Lower leg skin (tissue), 4 donors: ENCODE data around the gene UBL4B. TPM values are rescaled to one million over a fixed set of nuclear protein-coding genes. Genes with fewer than 3 reads are reported as not detected.

Experiments used
- DNase-seq, 2 donors: peaks; one replicate each; pipeline ENCODE4 v3.0.0-alpha.2; 2019; ENCODE audit warnings: low spot score in 2 of 2
- H3K4me3 ChIP-seq: fragments of 200-600 bp; sonication (generic); 2 replicates; pipeline ENCODE4 v1.5.1; 2017; ENCODE audit warnings: mild to moderate bottlenecking, low read depth; ENCODE audit not compliant: poor library complexity, severe bottlenecking
- POLR2A ChIP-seq, 2 donors: fragments of 450-650 bp; IDR thresholded peaks; one replicate each; pipeline ENCODE4 v1.6.1; 2016 to 2017; ENCODE audit warnings: antibody characterized with exemption in 2 of 2, mild to moderate bottlenecking in 1 of 2, moderate library complexity in 1 of 2
- WGBS, 2 donors: methylation state at CpG; one replicate each; pipeline ENCODE4 v1.1.5; 2018; 5-methylcytosine and 5-hydroxymethylcytosine counted together
- intact Hi-C: fragments of 100-400 bp; cut with DNase I; formaldehyde crosslinking; loops from one replicate; pipeline ENCODE4 v1.15.0; 2023; ENCODE audit warnings: low total_unique reads
- total RNA-seq, 4 donors: library from RNA; depleted of rRNA; stranded (reverse); fragments of >200 nt; gene quantifications; one replicate each; pipeline ENCODE4 v1.1.0, GENCODE V29; 2016
- TF ChIP-seq, protein P1 (sequence below), 3 donors: fragments of 450-650 bp; IDR thresholded peaks; one replicate each; pipeline ENCODE4 v1.5.1; 2016; ENCODE audit warnings: antibody characterized with exemption in 3 of 3, mild to moderate bottlenecking in 3 of 3, moderate library complexity in 2 of 3

The UBL4B gene
- total RNA-seq, 4 donors from 2014 or later = 3.0 TPM; not detected in 3

DNA sequence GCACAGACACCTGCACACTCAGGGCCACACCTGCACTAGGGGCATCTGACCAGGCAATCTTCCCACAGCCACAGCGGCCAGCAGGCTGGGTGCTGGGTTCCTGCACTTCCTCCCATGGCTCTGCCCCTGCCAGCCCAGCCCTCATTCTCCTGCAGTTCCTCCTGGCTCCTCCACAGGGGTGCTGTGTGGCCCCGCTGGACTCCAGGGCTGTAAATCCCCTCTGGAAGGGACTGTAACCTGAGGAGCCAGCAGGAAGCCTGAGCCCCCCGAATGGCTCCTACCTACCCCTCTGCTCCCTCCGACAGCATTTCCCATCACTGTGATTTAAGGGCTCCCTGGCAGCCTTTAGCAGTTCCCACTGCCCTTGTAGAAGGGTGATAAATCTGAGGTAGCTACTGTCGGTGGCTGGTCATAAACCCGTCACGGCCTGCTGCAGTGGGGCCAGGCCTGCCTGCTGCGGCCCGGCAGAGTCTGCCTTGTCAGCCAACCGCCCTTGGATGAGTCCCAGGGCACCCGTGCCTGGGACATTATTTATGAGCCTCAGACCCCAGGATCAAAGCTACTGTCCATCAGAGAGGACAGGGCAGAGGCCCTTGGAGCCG, 8.8 kb downstream of the UBL4B start:
- H3K4me3 ChIP-seq = no peak overlapping the region
- WGBS, 2 donors = 23 to 35% methylated on average over 10 to 12 of the region's 12 CpGs
- intact Hi-C loops = no loop called here

DNA sequence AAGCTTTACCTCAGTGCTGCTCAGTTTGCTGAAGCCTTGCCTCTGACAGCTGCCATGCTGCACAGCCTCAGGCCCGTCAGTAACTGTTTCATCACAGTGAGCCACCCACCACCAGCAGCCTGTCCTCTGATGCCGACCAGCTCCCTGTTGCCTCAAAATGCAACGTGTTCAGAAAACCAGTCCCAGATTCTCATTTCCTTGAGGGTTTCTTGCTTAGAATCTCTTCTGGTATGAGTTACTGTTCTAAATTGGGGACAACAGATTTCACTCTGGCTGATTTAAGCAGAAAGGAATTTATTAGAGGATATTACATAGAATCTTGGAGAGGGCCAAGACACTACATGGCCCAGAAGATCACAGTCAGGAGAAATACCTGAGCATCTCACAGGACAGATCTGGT, 11.0 kb downstream of the UBL4B start:
- no peak overlapping the region for H3K4me3 ChIP-seq
- WGBS, 2 donors = 33 to 54% methylated on average over 3 of the region's 3 CpGs
- intact Hi-C loops = no loop called here
- no peak for DNase-seq
- no peak for TF ChIP-seq POLR2A (IDR thresholded peaks at IDR 0.05)
- TF ChIP-seq, protein P1, sequence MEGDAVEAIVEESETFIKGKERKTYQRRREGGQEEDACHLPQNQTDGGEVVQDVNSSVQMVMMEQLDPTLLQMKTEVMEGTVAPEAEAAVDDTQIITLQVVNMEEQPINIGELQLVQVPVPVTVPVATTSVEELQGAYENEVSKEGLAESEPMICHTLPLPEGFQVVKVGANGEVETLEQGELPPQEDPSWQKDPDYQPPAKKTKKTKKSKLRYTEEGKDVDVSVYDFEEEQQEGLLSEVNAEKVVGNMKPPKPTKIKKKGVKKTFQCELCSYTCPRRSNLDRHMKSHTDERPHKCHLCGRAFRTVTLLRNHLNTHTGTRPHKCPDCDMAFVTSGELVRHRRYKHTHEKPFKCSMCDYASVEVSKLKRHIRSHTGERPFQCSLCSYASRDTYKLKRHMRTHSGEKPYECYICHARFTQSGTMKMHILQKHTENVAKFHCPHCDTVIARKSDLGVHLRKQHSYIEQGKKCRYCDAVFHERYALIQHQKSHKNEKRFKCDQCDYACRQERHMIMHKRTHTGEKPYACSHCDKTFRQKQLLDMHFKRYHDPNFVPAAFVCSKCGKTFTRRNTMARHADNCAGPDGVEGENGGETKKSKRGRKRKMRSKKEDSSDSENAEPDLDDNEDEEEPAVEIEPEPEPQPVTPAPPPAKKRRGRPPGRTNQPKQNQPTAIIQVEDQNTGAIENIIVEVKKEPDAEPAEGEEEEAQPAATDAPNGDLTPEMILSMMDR (IDR thresholded peaks at IDR 0.05) = no peak

More for the DNA sequence above, 8.8 kb downstream of the UBL4B start:
- TF ChIP-seq POLR2A (IDR thresholded peaks at IDR 0.05) = no peak
- TF ChIP-seq, protein P1 (IDR thresholded peaks at IDR 0.05) = no peak
- no peak for DNase-seq

DNA sequence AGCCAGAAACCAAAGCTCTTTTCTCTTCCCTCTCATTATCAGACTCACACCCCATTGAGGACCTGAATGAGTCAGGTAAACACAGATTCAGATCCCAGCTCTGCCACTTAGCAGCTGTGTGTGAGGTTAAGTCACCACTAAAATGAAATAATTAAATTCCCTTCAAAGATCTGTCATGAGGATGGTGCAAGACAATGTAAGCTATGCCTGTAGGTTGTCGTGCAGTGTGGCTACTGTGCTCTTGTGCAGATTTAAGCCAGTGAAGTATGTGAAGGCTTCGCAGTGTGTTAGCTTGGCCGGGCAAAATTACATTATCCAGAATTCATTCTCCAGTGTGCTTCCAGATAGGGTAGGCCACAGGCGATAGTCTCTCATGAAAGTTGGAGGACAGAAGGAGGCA, 13.6 kb downstream of the UBL4B start:
- DNase-seq = no peak
- H3K4me3 ChIP-seq = no peak overlapping the region
- intact Hi-C loops = no loop called here
- WGBS, 2 donors = 95 to 96% methylated on average over 4 of the region's 4 CpGs
- no peak for TF ChIP-seq POLR2A (IDR thresholded peaks at IDR 0.05)
- TF ChIP-seq, protein P1 (IDR thresholded peaks at IDR 0.05) = no peak

DNA sequence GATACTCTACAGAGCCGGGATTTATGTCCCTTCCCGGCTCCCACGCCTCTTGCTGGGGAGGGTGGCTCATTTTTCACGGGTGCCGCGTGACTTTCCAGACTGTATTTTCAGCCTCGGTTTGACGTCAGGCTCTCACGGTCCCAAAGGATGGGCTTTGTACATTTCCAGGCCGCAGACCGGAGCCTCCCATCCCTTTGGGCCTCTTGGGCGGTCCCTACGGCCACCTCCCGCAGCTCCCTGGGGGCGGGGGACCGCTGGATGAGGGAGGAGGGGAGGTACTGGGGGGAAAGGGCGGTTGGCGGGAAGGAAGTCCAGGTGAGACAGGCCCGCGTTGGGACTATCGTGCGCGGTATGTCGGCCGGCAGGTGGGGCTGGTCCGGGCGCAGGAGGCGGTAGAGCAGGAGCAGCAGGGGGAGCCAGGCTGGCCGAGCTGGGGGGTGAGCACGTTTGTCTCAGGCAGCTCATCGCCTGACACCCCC, 17.9 kb downstream of the UBL4B start:
- DNase-seq = no peak
- 5 to 6% methylated on average over 30 to 31 of the region's 31 CpGs for WGBS, 2 donors
- no peak overlapping the region for H3K4me3 ChIP-seq
- TF ChIP-seq POLR2A (IDR thresholded peaks at IDR 0.05) = no peak
- TF ChIP-seq, protein P1 (IDR thresholded peaks at IDR 0.05) = no peak
- intact Hi-C loops = no loop called here

DNA sequence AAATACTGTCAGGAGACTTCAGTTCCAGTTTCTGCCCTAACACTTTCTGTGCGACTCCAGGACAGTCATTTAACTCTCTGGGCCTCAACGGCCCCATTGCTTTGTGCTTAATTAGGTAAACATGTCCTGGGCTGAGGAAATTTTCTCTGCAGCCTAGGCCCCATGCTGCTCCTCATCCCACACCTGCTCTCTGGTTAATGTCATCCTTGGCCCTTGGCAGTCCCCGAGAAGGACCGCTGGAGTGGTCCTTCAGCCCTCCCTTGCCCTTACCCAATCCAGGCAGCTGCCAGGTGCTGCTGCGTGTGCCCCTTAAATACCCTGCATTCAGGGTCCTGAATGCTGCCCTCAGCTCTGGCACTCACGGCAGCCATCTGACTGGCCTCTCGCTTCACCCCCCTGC, 18.7 kb downstream of the UBL4B start:
- intact Hi-C loops = no loop called here
- H3K4me3 ChIP-seq = no peak overlapping the region
- no peak for DNase-seq
- WGBS, 2 donors = 75 to 82% methylated on average over 7 of the region's 7 CpGs
- TF ChIP-seq POLR2A (IDR thresholded peaks at IDR 0.05) = no peak
- TF ChIP-seq, protein P1 (IDR thresholded peaks at IDR 0.05) = no peak

DNA sequence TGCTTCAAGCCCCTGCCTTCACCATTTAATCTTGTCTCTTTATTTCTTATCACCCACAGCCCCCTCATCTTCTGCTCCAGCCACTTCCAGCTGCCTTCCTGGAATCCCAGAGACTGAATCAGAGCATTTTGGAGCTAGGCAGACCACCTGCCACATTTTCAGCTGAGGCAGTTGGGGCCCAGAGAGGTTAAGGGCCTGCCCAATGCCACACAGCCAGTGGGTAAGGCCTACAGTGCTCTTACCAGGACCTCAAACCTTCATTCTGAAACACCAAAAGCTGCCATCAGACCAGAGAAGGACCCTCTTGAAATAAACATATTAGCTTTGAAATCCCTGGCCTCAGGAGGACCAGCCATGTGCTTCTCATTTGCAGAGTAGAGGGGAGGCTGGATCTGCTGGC, 20.4 kb downstream of the UBL4B start:
- no peak for DNase-seq
- intact Hi-C loops = no loop called here
- no peak overlapping the region for H3K4me3 ChIP-seq
- TF ChIP-seq, protein P1 (IDR thresholded peaks at IDR 0.05) = no peak
- TF ChIP-seq POLR2A (IDR thresholded peaks at IDR 0.05) = no peak
